AG04449 (cell line): ENCODE results near the gene ZBTB24.

Experiments
- CTCF ChIA-PET: fragments of 350-600 bp; formaldehyde crosslinking; extraction: SDS; loops from one replicate; lab custom pipeline; 2021; ENCODE audit warnings: antibody characterized with exemption; lab: Yijun Ruan, JAX
- POLR2A ChIA-PET: fragments of 400-600, 350-600 bp; formaldehyde crosslinking; extraction: SDS; loops from one replicate; lab custom pipeline; 2020; ENCODE audit warnings: antibody characterized with exemption, inconsistent platforms; lab: Yijun Ruan, JAX
- DNase-seq: peaks from one replicate; pipeline ENCODE4 v3.0.0-alpha.2; 2010; ENCODE audit warnings: low read depth, low spot score
- H3K4me3 ChIP-seq: 2 replicates; pipeline ENCODE4 v1.5.1; 2011; ENCODE audit warnings: low read depth, mild to moderate bottlenecking, control low read depth, low read length
- TF ChIP-seq, protein P1 (sequence below): IDR thresholded peaks from one replicate; pipeline ENCODE4 v1.5.1; 2011; ENCODE audit warnings: mild to moderate bottlenecking, moderate library complexity, low read length, control low read depth, inconsistent platforms; ENCODE audit not compliant: insufficient read depth; ENCODE audit errors: missing control alignments

Gene ZBTB24

DNA sequence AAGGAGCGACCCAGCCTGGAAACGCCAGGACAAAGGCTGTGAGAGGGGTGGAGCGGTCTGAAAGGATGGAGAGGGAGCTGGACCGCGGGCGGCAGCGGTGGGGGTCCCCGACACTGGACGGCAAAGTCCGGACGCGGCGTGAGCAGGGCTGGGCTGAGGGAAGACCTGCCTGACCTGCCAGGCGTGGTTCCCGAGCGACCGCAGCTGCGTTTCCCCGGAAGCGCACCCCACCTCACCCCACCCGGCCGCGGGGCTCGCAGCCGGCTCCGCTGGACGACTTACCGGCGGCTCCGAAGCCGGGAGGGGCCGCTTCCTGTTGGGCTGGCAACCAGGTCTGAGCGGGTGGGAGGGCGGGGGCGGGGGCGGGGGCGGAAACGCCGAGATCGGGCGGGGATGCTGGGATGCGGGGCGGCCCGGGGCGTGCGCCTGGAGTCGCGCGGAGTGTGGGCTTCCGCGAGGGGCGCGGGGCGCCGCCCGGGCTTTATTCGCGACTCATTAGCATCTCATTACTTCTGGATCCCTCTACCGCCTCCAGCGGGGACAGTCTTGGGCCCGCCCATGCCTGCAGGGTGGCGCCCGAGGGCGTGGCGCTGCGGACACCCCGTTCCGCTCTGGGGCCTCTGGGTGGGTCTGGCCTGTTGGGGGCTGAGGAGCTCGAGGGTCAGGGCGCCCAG lies 27.4 kb downstream of the ZBTB24 start, which contains the start of gene MICAL1:
Gene MICAL1 (minus strand): TSS at position 336 of the 674 bp plus-strand sequence. CDS start 1,576 bp downstream, outside the sequence.
- H3K4me3 ChIP-seq: peak within 1 kb of the TSS; percentile 92
- POLR2A ChIA-PET: interaction anchor here (0.6 to 3.0 kb wide), 5 partner anchors 11 to 73 kb away, joined by 3 to 12 read pairs (median 3); partner anchors contain the start of genes CD164, PPIL6 and SMPD2
- TF ChIP-seq, protein P1, sequence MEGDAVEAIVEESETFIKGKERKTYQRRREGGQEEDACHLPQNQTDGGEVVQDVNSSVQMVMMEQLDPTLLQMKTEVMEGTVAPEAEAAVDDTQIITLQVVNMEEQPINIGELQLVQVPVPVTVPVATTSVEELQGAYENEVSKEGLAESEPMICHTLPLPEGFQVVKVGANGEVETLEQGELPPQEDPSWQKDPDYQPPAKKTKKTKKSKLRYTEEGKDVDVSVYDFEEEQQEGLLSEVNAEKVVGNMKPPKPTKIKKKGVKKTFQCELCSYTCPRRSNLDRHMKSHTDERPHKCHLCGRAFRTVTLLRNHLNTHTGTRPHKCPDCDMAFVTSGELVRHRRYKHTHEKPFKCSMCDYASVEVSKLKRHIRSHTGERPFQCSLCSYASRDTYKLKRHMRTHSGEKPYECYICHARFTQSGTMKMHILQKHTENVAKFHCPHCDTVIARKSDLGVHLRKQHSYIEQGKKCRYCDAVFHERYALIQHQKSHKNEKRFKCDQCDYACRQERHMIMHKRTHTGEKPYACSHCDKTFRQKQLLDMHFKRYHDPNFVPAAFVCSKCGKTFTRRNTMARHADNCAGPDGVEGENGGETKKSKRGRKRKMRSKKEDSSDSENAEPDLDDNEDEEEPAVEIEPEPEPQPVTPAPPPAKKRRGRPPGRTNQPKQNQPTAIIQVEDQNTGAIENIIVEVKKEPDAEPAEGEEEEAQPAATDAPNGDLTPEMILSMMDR: peak; percentile 50
- DNase-seq: no peak
- CTCF ChIA-PET: interaction anchor here (1.4 to 7.9 kb wide), 2 partner anchors 9 to 14 kb away, joined by 7 to 65 read pairs; partner anchors contain the start of genes PPIL6 and SMPD2

- CTCF ChIA-PET: interaction anchor here (1.2 to 7.9 kb wide), 5 partner anchors 10 to 724 kb away, joined by 3 to 65 read pairs (median 6); partner anchors contain the start of genes PPIL6 and SMPD2
- peak overlapping the region; percentile 92 for H3K4me3 ChIP-seq
- POLR2A ChIA-PET: interaction anchor here (0.6 to 3.0 kb wide), 3 partner anchors 10 to 72 kb away, joined by 3 to 12 read pairs (median 6); partner anchors contain the start of genes CD164 and SMPD2
- TF ChIP-seq, protein P1: no peak
- DNase-seq: no peak
Observed at GRCh38 chr6:109454496-109455436, 28.3 kb downstream of the ZBTB24 start.

GRCh38 chr6:109453594-109454495 lies 29.2 kb downstream of the ZBTB24 start:
- H3K4me3 ChIP-seq: peak overlapping the region; percentile 92
- CTCF ChIA-PET: interaction anchor here (0.7 to 7.9 kb wide), 5 partner anchors 12 to 724 kb away, joined by 3 to 65 read pairs (median 4); partner anchors contain the start of genes PPIL6 and SMPD2
- DNase-seq: no peak
- TF ChIP-seq, protein P1: no peak
- POLR2A ChIA-PET: interaction anchor here (1.0 to 3.0 kb wide), 2 partner anchors 9 to 12 kb away, joined by 6 to 12 read pairs; partner anchors contain the start of gene SMPD2

DNA sequence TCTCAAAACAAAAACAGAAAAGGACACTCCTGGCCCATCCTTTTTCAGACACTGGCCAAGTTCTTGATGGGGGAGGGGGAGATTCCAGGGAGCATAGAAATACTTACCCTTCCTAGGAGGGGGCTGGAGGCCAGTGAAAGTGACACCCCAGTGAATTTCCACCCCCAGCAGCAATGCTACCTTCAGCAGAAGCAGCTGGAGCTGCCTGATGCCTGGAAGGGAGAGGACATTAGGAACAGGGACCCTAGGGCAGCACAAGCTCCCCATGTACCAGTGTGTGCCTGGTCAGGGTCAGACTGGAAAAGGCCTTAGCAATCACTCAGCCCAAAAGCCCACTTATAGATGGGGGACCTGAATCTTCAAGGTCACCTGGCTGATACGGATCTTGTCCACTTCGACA lies 29.9 kb downstream of the ZBTB24 start:
- peak overlapping the region; percentile 92 for H3K4me3 ChIP-seq
- no peak for DNase-seq
- TF ChIP-seq, protein P1: no peak
- ChIA-PET CTCF (interaction anchor here (0.7 to 7.9 kb wide), 4 partner anchors 11 to 725 kb away, joined by 3 to 65 read pairs (median 4); partner anchors contain the start of genes PPIL6 and SMPD2), POLR2A (interaction anchor here (3.0 kb wide), 1 partner anchor 11 kb away, joined by 12 read pairs; the partner anchor contains the start of gene SMPD2)

DNA sequence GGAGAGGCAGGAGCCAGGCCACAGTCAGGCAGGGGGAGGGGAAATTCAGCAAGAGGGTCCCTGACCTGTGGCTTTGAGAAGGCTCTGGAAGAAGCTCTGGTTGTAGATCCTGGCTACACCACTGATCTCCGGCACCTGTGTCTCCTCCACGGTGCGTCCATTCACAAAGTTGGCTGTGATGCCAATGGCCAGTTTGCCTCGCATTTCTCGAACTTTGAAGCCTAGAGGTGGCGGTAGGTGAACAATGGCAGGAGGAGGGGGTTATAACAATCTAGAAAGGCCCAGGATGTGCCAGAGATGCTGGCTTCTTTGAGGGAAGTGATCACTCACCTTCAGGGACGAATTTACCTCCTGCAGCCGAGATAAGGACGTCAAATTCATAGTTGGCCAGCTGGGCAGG lies 30.8 kb downstream of the ZBTB24 start:
- CTCF ChIA-PET: interaction anchor here (7.9 kb wide), 1 partner anchor 10 kb away, joined by 65 read pairs; the partner anchor contains the start of genes PPIL6 and SMPD2
- no peak overlapping the region for H3K4me3 ChIP-seq
- POLR2A ChIA-PET: interaction anchor here (3.0 kb wide), 1 partner anchor 11 kb away, joined by 12 read pairs; the partner anchor contains the start of gene SMPD2
- DNase-seq: no peak
- TF ChIP-seq, protein P1: no peak
